ENCODE measurements around the gene CRB2. TPM values are rescaled to one million over a fixed set of nuclear protein-coding genes. Genes with fewer than 3 reads are reported as not detected.
"Not testable (repeated sequence)": the region's sequence is repeated elsewhere in the genome, so short reads cannot be mapped to it uniquely, and the experiment has no call there.

Gene CRB2
- total and polyA plus RNA-seq, 2 experiments from 2014 or later, result 5.5 to 7.0 TPM

DNA sequence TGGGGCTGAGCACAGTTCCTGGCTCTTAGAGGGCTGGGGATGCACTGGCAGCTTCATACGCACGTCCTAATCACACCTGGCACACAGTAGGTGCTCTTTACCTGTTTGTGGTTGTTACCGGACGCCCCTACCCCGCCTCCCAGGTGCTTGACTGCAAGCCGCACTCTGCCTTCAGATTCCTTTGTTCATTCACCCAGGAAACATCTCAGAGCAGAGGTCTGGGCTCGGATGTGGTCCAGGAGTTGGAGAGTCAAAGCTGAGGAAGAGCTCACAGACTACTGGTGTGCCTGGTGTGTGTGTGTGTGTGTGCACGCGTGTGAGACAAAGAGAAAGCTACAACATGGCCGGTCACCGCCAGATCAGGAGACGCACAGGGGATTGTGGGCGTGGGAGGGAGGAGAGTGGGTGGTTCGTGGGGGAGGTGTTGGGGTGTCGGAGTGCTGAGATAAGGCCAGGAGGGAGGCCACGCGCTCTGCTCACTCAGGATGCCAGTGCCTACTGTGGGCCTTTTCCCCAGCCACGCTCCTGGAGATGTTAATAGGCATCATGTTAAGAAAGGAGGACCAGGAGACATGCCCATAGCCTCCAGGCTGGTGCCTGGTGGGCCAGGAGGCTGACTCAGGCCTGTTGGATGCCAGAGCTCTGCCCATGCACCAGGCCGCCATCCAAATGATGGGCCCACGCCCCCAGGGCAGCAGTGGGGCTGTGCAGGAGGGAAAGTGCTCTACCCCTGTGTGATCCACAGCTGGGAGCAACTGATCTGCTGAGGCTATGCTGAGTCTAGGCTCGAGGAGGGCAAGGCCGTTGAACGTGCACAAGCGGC, 39.9 kb downstream of the CRB2 start:
- WGBS (ENCODE audit: low lambda C conversion rate, missing lambda C conversion rate), result 93% methylated on average over 24 of the region's 24 CpGs
- no peaks in the 10 kb centered on the region for H3K9me2 ChIP-seq (replicated peaks; ENCODE audit: insufficient read depth)
- no peaks in the 10 kb centered on the region for H3K79me2 ChIP-seq
- no peak overlapping the region for H3K27ac ChIP-seq
- no peaks in the 10 kb centered on the region for H3K4me1 ChIP-seq (ENCODE audit: insufficient read depth)
- H3K9me3 ChIP-seq (ENCODE audit: low read depth), result no peaks in the 10 kb centered on the region
- TF ChIP-seq EZH2phosphoT487 (IDR thresholded peaks at IDR 0.05; ENCODE audit: low read depth, severe bottlenecking, unreplicated experiment) (no peak), CTCF (IDR thresholded peaks at IDR 0.05; ENCODE audit: poor library complexity) (no peak), EZH2 (IDR thresholded peaks at IDR 0.05; ENCODE audit: borderline replicate concordance) (no peak)
- no peak for DNase-seq (ENCODE audit: low spot score)
- no peak overlapping the region for H2AFZ ChIP-seq
- H3K4me3 ChIP-seq, result no peak overlapping the region
- H3K4me2 ChIP-seq, result no peak overlapping the region
- no peaks in the 10 kb centered on the region for H3K27me3 ChIP-seq
- no peaks in the 10 kb centered on the region for H4K20me1 ChIP-seq (ENCODE audit: insufficient read depth, poor library complexity, severe bottlenecking)
- H3K36me3 ChIP-seq (replicated peaks; ENCODE audit: insufficient read depth, low read depth), result no peaks in the 10 kb centered on the region

DNA sequence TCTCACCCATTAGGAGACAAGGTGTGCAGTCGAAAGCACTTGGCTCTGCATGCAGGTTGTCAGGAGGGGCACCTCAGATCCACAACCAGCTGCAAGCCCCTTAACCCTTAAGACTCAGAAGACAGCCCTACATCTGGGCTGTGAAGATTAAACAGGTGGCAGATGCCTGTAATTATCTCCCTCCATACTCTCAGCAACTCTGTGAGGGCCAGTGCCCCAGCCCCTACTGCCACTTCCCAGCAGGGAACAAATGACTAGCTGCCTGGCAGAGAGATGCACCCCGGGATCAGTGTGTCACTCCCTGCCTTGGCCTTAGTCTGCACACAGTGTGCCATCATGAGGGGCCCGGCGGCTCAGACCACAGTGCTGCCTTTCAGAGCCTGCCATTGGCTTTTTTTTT, 42.0 kb downstream of the CRB2 start:
- Histone ChIP-seq H3K27me3 (no peaks in the 10 kb centered on the region), H3K4me3 (no peak overlapping the region), H2AFZ (no peak overlapping the region), H4K20me1 (ENCODE audit: insufficient read depth, poor library complexity, severe bottlenecking) (no peaks in the 10 kb centered on the region), H3K9me3 (ENCODE audit: low read depth) (no peaks in the 10 kb centered on the region), H3K27ac (no peak overlapping the region), H3K4me2 (no peak overlapping the region), H3K9me2 (replicated peaks; ENCODE audit: insufficient read depth) (no peaks in the 10 kb centered on the region), H3K36me3 (replicated peaks; ENCODE audit: insufficient read depth, low read depth) (no peaks in the 10 kb centered on the region), H3K79me2 (no peaks in the 10 kb centered on the region), H3K4me1 (ENCODE audit: insufficient read depth) (no peaks in the 10 kb centered on the region)
- DNase-seq (ENCODE audit: low spot score), result no peak
- 93% methylated on average over 4 of the region's 4 CpGs for WGBS (ENCODE audit: low lambda C conversion rate, missing lambda C conversion rate)
- TF ChIP-seq EZH2phosphoT487 (IDR thresholded peaks at IDR 0.05; ENCODE audit: low read depth, severe bottlenecking, unreplicated experiment) (no peak), EZH2 (IDR thresholded peaks at IDR 0.05; ENCODE audit: borderline replicate concordance) (no peak), CTCF (IDR thresholded peaks at IDR 0.05; ENCODE audit: poor library complexity) (no peak)

- H3K27ac ChIP-seq; H3K9me3 ChIP-seq (ENCODE audit: low read depth); H2AFZ ChIP-seq; DNase-seq (ENCODE audit: low spot score); H3K79me2 ChIP-seq; H4K20me1 ChIP-seq (ENCODE audit: insufficient read depth, poor library complexity, severe bottlenecking); H3K4me3 ChIP-seq; H3K9me2 ChIP-seq (replicated peaks; ENCODE audit: insufficient read depth); H3K4me2 ChIP-seq; H3K27me3 ChIP-seq; H3K36me3 ChIP-seq (replicated peaks; ENCODE audit: insufficient read depth, low read depth); H3K4me1 ChIP-seq (ENCODE audit: insufficient read depth): not testable (repeated sequence)
- WGBS (ENCODE audit: low lambda C conversion rate, missing lambda C conversion rate), result 97% methylated on average over 14 of the region's 14 CpGs
Measured at GRCh38 chr9:123398938-123399337, 42.9 kb downstream of the CRB2 start.

DNA sequence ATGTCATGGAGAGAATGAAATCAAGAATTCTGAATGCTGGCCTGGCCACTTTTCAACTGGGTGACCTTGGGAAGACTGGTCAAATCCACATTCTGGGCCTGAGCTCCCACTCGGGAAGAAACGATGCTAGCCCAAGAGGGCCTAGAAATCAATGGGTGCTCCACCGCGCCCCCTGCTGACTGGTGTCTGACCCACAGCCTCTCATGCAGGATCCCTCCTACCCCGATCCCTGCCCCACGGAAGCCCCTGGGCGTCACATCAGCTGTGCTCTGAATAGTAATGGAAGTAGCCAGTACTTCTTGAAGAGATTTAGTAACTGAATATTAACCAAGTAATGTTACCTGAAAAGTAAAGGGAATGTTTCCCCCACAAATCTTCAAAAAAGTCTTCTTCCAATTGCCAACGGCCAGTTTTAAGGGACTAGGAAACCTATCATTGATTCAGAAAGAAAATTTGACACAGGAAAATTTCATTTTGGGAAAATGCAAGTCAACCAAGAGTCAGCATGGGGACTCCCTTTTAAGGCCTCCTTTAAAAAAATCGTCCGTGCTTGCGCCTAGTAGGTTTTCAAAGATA, 43.9 kb downstream of the CRB2 start:
- Histone ChIP-seq H2AFZ (no peak overlapping the region), H3K9me2 (replicated peaks; ENCODE audit: insufficient read depth) (no peaks in the 10 kb centered on the region), H3K4me3 (no peak overlapping the region), H4K20me1 (ENCODE audit: insufficient read depth, poor library complexity, severe bottlenecking) (no peaks in the 10 kb centered on the region), H3K4me1 (ENCODE audit: insufficient read depth) (no peaks in the 10 kb centered on the region), H3K9me3 (ENCODE audit: low read depth) (no peaks in the 10 kb centered on the region), H3K36me3 (replicated peaks; ENCODE audit: insufficient read depth, low read depth) (no peaks in the 10 kb centered on the region), H3K27me3 (no peaks in the 10 kb centered on the region), H3K79me2 (no peaks in the 10 kb centered on the region), H3K4me2 (no peak overlapping the region), H3K27ac (no peak overlapping the region)
- 80% methylated on average over 11 of the region's 11 CpGs for WGBS (ENCODE audit: low lambda C conversion rate, missing lambda C conversion rate)
- DNase-seq (ENCODE audit: low spot score), result no peak
- TF ChIP-seq EZH2 (IDR thresholded peaks at IDR 0.05; ENCODE audit: borderline replicate concordance) (no peak), CTCF (IDR thresholded peaks at IDR 0.05; ENCODE audit: poor library complexity) (peak; percentile 38), EZH2phosphoT487 (IDR thresholded peaks at IDR 0.05; ENCODE audit: low read depth, severe bottlenecking, unreplicated experiment) (no peak)
